Heart left ventricle (tissue), 13 donors: ENCODE results near the gene TOX2.

ENCODE experiments used
- CTCF ChIP-seq, 12 donors: fragments of 200-600 bp; sonication (generic) in 4 of 12; IDR thresholded peaks; one replicate each; pipeline versions ENCODE4 v1.5.0 to v1.8.0; 2018 to 2022; ENCODE audit warnings: antibody characterized with exemption in 12 of 12, mild to moderate bottlenecking in 5 of 12
- POLR2A ChIP-seq, 2 donors: fragments of 450-650 bp; IDR thresholded peaks; one replicate each; pipeline ENCODE4 v1.6.1; 2017; ENCODE audit warnings: antibody characterized with exemption in 2 of 2, mild to moderate bottlenecking in 2 of 2, moderate library complexity in 2 of 2
- donor health status: ischemic (EF 13 %, LVEDD 7.1; RV severe dilation, severe dysfunction).
- donor health status: DM: no; HTN: yes; CAD: no.
- donor health status: DM: no; HTN: no; CAD: no.
- donor health status: ischemic (EF 25% LVEDD 6.9; RV normal size, moderate dysfunction).
- donor health status: ischemic (EF 25% LVEDD 5.7; RV mildly dilated, moderate dysfunction).
- donor health status: ischemic (EF 35%, LVEDD 5.7; RV mildly dilated, moderate dysfunction).
- donor health status: nonischemic (EF 11% LVEDD 7.7; RV severe dilation, severe dysfunction).
- donor health status: DM: yes; HTN: yes; CAD: no.
- donor health status: PGD.
- donor health status: ischemic (EF 29% LVEDD 5.4; RV normal size, mild dysfunction).
- donor health status: nonischemic (EF 23%, LVEDD 6.1; RV moderate dilation, normal function).

- TF ChIP-seq POLR2A (IDR thresholded peaks at IDR 0.05) (no peak), CTCF (IDR thresholded peaks at IDR 0.05) (no peak)
Measured at GRCh38 chr20:44087051-44087856, 172.6 kb downstream of the TOX2 start.
